GM15510 (cell line): ENCODE data around the gene SLC6A20.

Experiments
- POLR2A ChIP-seq: IDR thresholded peaks from 3 replicates; pipeline ENCODE4 v1.6.1; 2011; ENCODE audit warnings: borderline replicate concordance; ENCODE audit not compliant: insufficient read length; ENCODE audit errors: extremely low read depth

Gene SLC6A20, protein sequence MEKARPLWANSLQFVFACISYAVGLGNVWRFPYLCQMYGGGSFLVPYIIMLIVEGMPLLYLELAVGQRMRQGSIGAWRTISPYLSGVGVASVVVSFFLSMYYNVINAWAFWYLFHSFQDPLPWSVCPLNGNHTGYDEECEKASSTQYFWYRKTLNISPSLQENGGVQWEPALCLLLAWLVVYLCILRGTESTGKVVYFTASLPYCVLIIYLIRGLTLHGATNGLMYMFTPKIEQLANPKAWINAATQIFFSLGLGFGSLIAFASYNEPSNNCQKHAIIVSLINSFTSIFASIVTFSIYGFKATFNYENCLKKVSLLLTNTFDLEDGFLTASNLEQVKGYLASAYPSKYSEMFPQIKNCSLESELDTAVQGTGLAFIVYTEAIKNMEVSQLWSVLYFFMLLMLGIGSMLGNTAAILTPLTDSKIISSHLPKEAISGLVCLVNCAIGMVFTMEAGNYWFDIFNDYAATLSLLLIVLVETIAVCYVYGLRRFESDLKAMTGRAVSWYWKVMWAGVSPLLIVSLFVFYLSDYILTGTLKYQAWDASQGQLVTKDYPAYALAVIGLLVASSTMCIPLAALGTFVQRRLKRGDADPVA

GRCh38 chr3:45795882-45796765 is at the start of gene SLC6A20:
Gene SLC6A20, minus strand, starts transcription at chr3:45796536. Its CDS starts 117 bp downstream, at chr3:45796419.
- no peak for TF ChIP-seq POLR2A

DNA sequence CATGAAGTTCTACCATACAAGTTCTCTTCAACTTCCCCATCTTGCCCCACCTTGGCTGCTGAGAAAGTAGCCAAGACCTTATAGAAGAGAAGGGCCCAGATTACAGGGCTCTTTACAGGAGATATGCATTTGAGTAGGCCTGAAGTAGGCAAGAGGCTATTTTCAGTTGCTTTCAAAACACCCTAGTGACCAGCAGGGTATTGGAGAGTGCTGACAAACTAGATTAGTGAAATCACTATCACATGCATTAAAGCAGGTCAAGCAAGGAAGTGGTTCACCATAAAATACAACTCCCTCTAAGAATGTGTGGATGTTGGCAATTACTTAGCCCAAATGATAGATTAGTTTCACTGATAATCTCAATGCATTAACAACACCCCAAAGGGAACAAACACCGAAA is 48.3 kb upstream of the SLC6A20 start:
- no peak for TF ChIP-seq POLR2A

DNA sequence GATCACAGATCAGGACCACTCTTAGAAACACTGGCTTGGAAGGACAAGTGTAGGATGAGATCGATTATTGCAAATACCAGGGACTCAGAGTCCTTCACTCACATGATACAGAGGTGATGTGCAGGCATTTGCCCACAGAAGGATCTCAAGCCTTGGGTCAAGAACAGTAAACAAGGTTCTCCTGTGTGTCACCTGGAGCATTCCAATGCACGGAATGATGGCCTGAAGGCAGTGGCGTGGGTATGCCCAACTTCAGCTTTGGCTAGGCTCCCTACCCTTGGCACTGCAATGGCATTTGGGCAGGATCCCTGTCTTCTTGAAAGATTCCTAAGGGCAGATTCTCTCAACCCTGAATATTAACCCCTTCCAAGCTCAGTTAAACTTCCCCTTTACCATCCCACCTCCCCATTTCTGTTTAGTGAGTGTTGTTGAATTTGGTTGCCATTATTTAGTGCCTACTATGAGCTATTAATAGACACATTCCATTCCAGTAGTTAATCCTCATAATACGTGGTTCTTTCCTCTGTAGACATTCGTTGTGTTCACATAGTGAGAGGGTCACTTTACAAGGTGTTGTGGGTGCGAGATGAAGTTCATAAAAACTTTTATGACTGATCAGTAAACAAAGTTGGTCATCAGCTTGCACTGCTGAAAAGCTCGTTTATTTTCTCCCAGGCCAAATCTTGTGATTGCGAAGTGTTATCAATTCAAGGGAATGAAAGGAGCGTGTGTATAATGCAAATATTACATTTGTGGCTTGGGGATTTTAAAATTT is 46.7 kb upstream of the SLC6A20 start:
- TF ChIP-seq POLR2A: no peak

- TF ChIP-seq POLR2A: peak; percentile 41
Observed at GRCh38 chr3:45841757-45842491, 45.6 kb upstream of the SLC6A20 start, which contains the start of gene LZTFL1. Gene LZTFL1, minus strand, starts transcription at chr3:45842119. Its CDS starts 128 bp downstream, at chr3:45841991.

DNA sequence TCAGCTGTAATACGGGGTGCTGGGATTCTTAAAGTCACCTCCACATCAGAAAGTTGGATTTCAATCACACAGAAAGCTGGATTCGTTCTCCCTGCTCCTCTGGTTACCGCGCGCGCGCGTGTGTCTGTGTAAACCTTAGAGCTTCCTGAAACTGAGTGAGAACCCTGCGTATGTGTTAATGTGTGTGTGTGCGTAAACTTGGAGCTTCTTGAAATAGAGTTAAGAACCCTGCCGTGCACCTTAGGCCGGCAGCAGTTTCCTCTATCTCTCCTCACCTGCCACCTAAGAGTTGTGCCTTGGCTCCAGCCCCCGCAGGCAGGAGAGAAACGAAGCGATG is 45.1 kb upstream of the SLC6A20 start:
- TF ChIP-seq POLR2A: no peak

GRCh38 chr3:45838466-45838865 is 42.1 kb upstream of the SLC6A20 start:
- TF ChIP-seq POLR2A: no peak

- no peak for TF ChIP-seq POLR2A
Observed at GRCh38 chr3:45832699-45833098, 36.4 kb upstream of the SLC6A20 start.

GRCh38 chr3:45830121-45830520 is 33.8 kb upstream of the SLC6A20 start:
- TF ChIP-seq POLR2A: no peak

DNA sequence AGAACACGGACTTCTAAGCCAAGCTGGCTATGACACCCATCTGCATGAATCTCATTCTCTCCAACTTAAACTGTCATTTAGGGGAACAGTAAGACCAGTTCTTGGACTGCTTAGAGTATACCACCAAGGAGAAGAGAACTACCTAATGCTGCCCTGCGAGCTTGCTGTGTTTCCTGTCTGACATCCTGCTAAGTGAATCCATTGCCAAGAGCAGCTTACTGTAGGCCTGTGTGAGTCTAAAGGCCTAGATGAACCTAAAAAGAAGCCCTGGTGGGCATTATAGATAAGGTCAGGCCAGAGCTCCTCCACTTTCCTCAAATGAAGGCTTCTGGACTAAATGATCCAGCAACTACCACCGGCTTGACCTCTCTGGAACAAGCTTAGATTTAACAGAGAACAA is 30.6 kb upstream of the SLC6A20 start:
- TF ChIP-seq POLR2A: no peak

GRCh38 chr3:45826321-45826720 is 30.0 kb upstream of the SLC6A20 start:
- no peak for TF ChIP-seq POLR2A

DNA sequence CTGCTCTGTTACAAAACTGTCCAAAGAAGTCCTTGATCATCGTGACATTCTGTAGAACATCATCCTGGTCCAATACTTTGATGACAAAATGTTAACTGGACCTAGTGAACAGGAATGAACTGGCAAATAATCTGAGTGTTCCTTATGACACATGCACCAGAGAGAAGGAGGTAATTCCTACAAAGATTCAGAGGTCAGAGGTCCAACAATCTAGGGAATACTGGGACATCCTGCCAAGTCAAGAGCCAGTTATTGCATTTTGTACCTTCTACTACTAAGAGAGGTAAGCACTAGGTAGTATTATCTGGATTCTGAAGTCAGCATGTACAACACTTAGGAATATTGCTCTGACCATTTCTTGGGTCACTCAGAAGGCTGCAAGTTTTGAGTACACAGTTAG is 24.8 kb upstream of the SLC6A20 start:
- no peak for TF ChIP-seq POLR2A

GRCh38 chr3:45819543-45819942 is 23.2 kb upstream of the SLC6A20 start:
- no peak for TF ChIP-seq POLR2A

- no peak for TF ChIP-seq POLR2A
Observed at GRCh38 chr3:45817831-45818522, 21.6 kb upstream of the SLC6A20 start.

GRCh38 chr3:45816544-45816943 is 20.2 kb upstream of the SLC6A20 start:
- no peak for TF ChIP-seq POLR2A

- no peak for TF ChIP-seq POLR2A
Observed at GRCh38 chr3:45814322-45814721, 18.0 kb upstream of the SLC6A20 start.
